ENCODE data around the gene ZNF205.
A peak's percentile ranks its signal among the peaks of the same experiment; 100 is the strongest.
"Not testable (repeated sequence)": the region's sequence is repeated elsewhere in the genome, so short reads cannot be mapped to it uniquely, and the experiment has no call there.

ZNF205 gene

DNA sequence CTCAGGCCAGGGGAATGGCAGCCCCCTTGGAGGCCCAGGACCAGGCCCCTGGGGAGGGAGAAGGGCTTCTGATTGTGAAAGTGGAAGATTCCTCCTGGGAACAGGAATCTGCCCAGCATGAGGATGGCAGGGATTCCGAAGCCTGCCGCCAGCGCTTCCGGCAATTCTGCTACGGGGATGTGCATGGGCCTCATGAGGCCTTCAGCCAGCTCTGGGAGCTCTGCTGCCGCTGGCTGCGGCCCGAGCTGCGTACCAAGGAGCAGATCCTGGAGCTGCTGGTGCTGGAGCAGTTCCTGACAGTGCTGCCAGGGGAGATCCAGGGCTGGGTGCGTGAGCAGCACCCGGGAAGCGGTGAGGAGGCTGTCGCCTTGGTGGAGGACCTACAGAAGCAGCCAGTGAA is 24.9 kb downstream of the ZNF205 start:
- Histone ChIP-seq H3K4me3 (ENCODE audit: insufficient read depth in 1 of 2, low read depth in 1 of 2, low read length in 2 of 2) (no peak overlapping the region), H3K4me2 (ENCODE audit: low read length, poor library complexity, severe bottlenecking) (no peak overlapping the region), H3K36me3 (ENCODE audit: control insufficient read depth in 1 of 2, insufficient read depth in 2 of 2, low read depth in 1 of 2, low read length in 2 of 2) (peaks cover 38 to 43% of the 10 kb centered on the region in 2 experiments), H3K23ac (ENCODE audit: low read length in 2 of 2) (no peak overlapping the region), H2BK15ac (ENCODE audit: low read depth, poor library complexity, severe bottlenecking) (peak overlapping the region; percentile 57), H3K79me1 (replicated peaks; ENCODE audit: low read length, poor library complexity, severe bottlenecking) (peaks cover 14% of the 10 kb centered on the region), H3K4ac (ENCODE audit: low read depth in 1 of 2, low read length in 2 of 2) (no peak overlapping the region), H2AK5ac (ENCODE audit: low read length, severe bottlenecking) (peak overlapping the region; percentile 11), H4K8ac (ENCODE audit: low read length) (no peak overlapping the region), H3K14ac (ENCODE audit: low read length in 2 of 2) (no peak overlapping the region), H3K27me3 (ENCODE audit: control insufficient read depth in 1 of 2, insufficient read depth in 1 of 2, low read length in 2 of 2) (no peaks in the 10 kb centered on the region), H2BK12ac (ENCODE audit: low read length in 2 of 2) (no peak overlapping the region), H2BK120ac (ENCODE audit: low read depth, low read length) (no peak overlapping the region), H4K91ac (ENCODE audit: low read length) (no peak overlapping the region), H2BK5ac (ENCODE audit: low read depth, low read length, poor library complexity, severe bottlenecking) (no peak overlapping the region), H3K27ac (ENCODE audit: low read length, poor library complexity, severe bottlenecking) (no peak overlapping the region), H3K9ac (ENCODE audit: low read length) (peak overlapping the region; percentile 26), H3K9me3 (ENCODE audit: control insufficient read depth, low read length) (no peaks in the 10 kb centered on the region), H2AFZ (ENCODE audit: low read depth, low read length) (no peak overlapping the region), H3K4me1 (ENCODE audit: control insufficient read depth, insufficient read depth, low read depth, low read length) (peaks cover 9% of the 10 kb centered on the region), H3K18ac (ENCODE audit: low read depth in 1 of 2, low read length in 2 of 2) (no peak overlapping the region)
- WGBS, result 97% methylated on average over 13 of the region's 13 CpGs
- DNase-seq, result no peak

DNA sequence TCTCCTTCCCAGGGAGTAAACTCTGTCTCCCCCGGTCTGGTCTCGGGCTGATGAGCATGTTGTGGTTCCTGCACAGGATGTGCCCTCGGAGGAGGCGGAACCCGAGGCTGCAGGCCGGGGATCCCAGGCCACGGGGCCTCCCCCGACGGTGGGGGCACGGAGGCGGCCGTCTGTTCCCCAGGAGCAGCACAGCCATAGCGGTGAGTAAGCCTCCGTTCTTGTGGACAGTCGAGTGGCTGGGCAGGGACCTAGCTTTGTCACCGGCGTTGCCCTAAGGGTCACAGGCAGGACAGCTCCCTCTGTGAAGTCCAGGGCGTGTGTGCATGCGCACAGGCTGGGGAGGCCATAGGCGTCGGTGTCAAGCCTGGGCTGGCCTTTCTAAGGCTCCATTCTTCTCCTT is 26.0 kb downstream of the ZNF205 start:
- Histone ChIP-seq H3K4ac (ENCODE audit: low read depth in 1 of 2, low read length in 2 of 2) (no peak overlapping the region), H3K14ac (ENCODE audit: low read length in 2 of 2) (no peak overlapping the region), H2AK5ac (ENCODE audit: low read length, severe bottlenecking) (no peak overlapping the region), H2AFZ (ENCODE audit: low read depth, low read length) (no peak overlapping the region), H3K36me3 (ENCODE audit: control insufficient read depth in 1 of 2, insufficient read depth in 2 of 2, low read depth in 1 of 2, low read length in 2 of 2) (peaks cover 40 to 54% of the 10 kb centered on the region in 2 experiments), H3K9me3 (ENCODE audit: control insufficient read depth, low read length) (no peaks in the 10 kb centered on the region), H3K4me1 (ENCODE audit: control insufficient read depth, insufficient read depth, low read depth, low read length) (peaks cover 11% of the 10 kb centered on the region), H3K27me3 (ENCODE audit: control insufficient read depth in 1 of 2, insufficient read depth in 1 of 2, low read length in 2 of 2) (no peaks in the 10 kb centered on the region), H3K4me3 (ENCODE audit: insufficient read depth in 1 of 2, low read depth in 1 of 2, low read length in 2 of 2) (no peak overlapping the region), H4K91ac (ENCODE audit: low read length) (no peak overlapping the region), H2BK5ac (ENCODE audit: low read depth, low read length, poor library complexity, severe bottlenecking) (no peak overlapping the region), H3K4me2 (ENCODE audit: low read length, poor library complexity, severe bottlenecking) (no peak overlapping the region), H3K9ac (ENCODE audit: low read length) (no peak overlapping the region), H4K8ac (ENCODE audit: low read length) (no peak overlapping the region), H2BK120ac (ENCODE audit: low read depth, low read length) (no peak overlapping the region), H3K79me1 (replicated peaks; ENCODE audit: low read length, poor library complexity, severe bottlenecking) (peaks cover 14% of the 10 kb centered on the region), H3K23ac (ENCODE audit: low read length in 2 of 2) (no peak overlapping the region), H2BK15ac (ENCODE audit: low read depth, poor library complexity, severe bottlenecking) (no peak overlapping the region), H3K27ac (ENCODE audit: low read length, poor library complexity, severe bottlenecking) (no peak overlapping the region), H2BK12ac (ENCODE audit: low read length in 2 of 2) (no peak overlapping the region), H3K18ac (ENCODE audit: low read depth in 1 of 2, low read length in 2 of 2) (no peak overlapping the region)
- 94% methylated on average over 21 of the region's 21 CpGs for WGBS
- DNase-seq, result no peak

DNA sequence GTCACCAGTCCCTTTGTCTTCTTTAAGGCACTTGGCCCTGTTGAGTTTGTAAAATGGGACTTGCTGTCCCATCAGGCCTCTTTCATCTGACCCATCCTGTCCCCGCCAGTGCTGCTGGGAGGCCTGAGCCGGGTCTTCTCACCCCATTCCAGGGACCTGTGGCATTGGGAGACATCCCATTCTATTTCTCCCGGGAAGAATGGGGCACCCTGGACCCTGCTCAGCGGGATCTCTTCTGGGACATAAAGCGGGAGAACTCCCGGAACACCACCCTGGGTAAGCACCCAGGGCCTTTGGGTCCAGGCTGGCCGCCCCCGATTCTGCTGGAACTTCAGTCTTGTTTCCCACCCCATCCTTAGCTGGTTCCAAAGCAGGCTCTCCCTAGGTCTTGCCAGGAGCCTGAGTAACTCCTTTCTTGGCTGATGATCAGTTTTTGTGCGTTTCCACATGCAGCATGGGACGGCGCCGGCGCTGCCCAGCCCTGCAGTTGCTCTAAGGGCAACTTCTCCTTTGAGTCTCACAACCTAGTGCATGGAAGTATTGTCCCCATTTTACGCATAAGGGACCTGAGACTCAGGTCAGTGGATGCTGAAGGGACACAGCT is 26.5 kb downstream of the ZNF205 start:
- no peak overlapping the region for H3K4me3 ChIP-seq (ENCODE audit: insufficient read depth in 1 of 2, low read depth in 1 of 2, low read length in 2 of 2)
- H3K27ac ChIP-seq (ENCODE audit: low read length, poor library complexity, severe bottlenecking), result no peak overlapping the region
- peaks cover 40 to 56% of the 10 kb centered on the region in 2 experiments for H3K36me3 ChIP-seq (ENCODE audit: control insufficient read depth in 1 of 2, insufficient read depth in 2 of 2, low read depth in 1 of 2, low read length in 2 of 2)
- no peak overlapping the region for H3K4me2 ChIP-seq (ENCODE audit: low read length, poor library complexity, severe bottlenecking)
- no peak for DNase-seq
- no peak overlapping the region for H2AFZ ChIP-seq (ENCODE audit: low read depth, low read length)
- H4K91ac ChIP-seq (ENCODE audit: low read length), result no peak overlapping the region
- H3K14ac ChIP-seq (ENCODE audit: low read length in 2 of 2), result no peak overlapping the region
- H2AK5ac ChIP-seq (ENCODE audit: low read length, severe bottlenecking), result no peak overlapping the region
- peaks cover 14% of the 10 kb centered on the region for H3K79me1 ChIP-seq (replicated peaks; ENCODE audit: low read length, poor library complexity, severe bottlenecking)
- H4K8ac ChIP-seq (ENCODE audit: low read length), result no peak overlapping the region
- no peak overlapping the region for H3K23ac ChIP-seq (ENCODE audit: low read length in 2 of 2)
- no peak overlapping the region for H2BK12ac ChIP-seq (ENCODE audit: low read length in 2 of 2)
- H3K9me3 ChIP-seq (ENCODE audit: control insufficient read depth, low read length), result no peaks in the 10 kb centered on the region
- peak overlapping the region; percentile 22 for H3K9ac ChIP-seq (ENCODE audit: low read length)
- 91% methylated on average over 14 of the region's 14 CpGs for WGBS
- no peak overlapping the region for H2BK120ac ChIP-seq (ENCODE audit: low read depth, low read length)
- H2BK15ac ChIP-seq (ENCODE audit: low read depth, poor library complexity, severe bottlenecking), result no peak overlapping the region
- no peak overlapping the region for H3K18ac ChIP-seq (ENCODE audit: low read depth in 1 of 2, low read length in 2 of 2)
- H2BK5ac ChIP-seq (ENCODE audit: low read depth, low read length, poor library complexity, severe bottlenecking), result no peak overlapping the region
- H3K27me3 ChIP-seq (ENCODE audit: control insufficient read depth in 1 of 2, insufficient read depth in 1 of 2, low read length in 2 of 2), result no peaks in the 10 kb centered on the region
- no peak overlapping the region for H3K4ac ChIP-seq (ENCODE audit: low read depth in 1 of 2, low read length in 2 of 2)
- H3K4me1 ChIP-seq (ENCODE audit: control insufficient read depth, insufficient read depth, low read depth, low read length), result peaks cover 13% of the 10 kb centered on the region

DNA sequence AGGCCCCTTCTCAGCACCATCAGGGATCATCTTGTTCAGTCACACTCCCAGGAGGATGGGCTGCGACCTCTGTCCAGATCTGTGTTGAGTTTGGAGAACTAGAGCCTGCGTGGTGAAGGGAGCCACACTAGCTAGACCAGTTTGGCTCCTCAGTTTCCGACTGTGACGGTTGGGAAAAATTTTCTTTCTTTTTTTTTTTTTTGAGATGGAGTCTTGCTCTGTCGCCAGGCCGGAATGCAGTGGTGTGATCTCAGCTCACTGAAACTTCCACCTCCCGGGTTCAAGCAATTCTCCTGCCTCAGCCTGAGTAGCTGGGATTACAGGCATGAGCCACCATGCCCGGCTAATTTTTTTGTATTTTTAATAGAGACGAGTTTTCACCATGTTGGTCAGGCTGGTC is 27.2 kb downstream of the ZNF205 start:
- not testable (repeated sequence) for H2BK120ac ChIP-seq (ENCODE audit: low read depth, low read length); H4K8ac ChIP-seq (ENCODE audit: low read length); DNase-seq; H3K18ac ChIP-seq (ENCODE audit: low read depth in 1 of 2, low read length in 2 of 2); H3K14ac ChIP-seq (ENCODE audit: low read length in 2 of 2); H4K91ac ChIP-seq (ENCODE audit: low read length); H3K9me3 ChIP-seq (ENCODE audit: control insufficient read depth, low read length); H2AFZ ChIP-seq (ENCODE audit: low read depth, low read length); H3K4me2 ChIP-seq (ENCODE audit: low read length, poor library complexity, severe bottlenecking); H3K23ac ChIP-seq (ENCODE audit: low read length in 2 of 2); H3K4me3 ChIP-seq (ENCODE audit: insufficient read depth in 1 of 2, low read depth in 1 of 2, low read length in 2 of 2); H2BK5ac ChIP-seq (ENCODE audit: low read depth, low read length, poor library complexity, severe bottlenecking); H3K4ac ChIP-seq (ENCODE audit: low read depth in 1 of 2, low read length in 2 of 2); H3K27me3 ChIP-seq (ENCODE audit: control insufficient read depth in 1 of 2, insufficient read depth in 1 of 2, low read length in 2 of 2); H2BK15ac ChIP-seq (ENCODE audit: low read depth, poor library complexity, severe bottlenecking); H2AK5ac ChIP-seq (ENCODE audit: low read length, severe bottlenecking); H2BK12ac ChIP-seq (ENCODE audit: low read length in 2 of 2)
- peaks cover 40 to 56% of the 10 kb centered on the region in 2 experiments for H3K36me3 ChIP-seq (ENCODE audit: control insufficient read depth in 1 of 2, insufficient read depth in 2 of 2, low read depth in 1 of 2, low read length in 2 of 2)
- H3K4me1 ChIP-seq (ENCODE audit: control insufficient read depth, insufficient read depth, low read depth, low read length), result peaks cover 19% of the 10 kb centered on the region
- H3K27ac ChIP-seq (ENCODE audit: low read length, poor library complexity, severe bottlenecking), result peak overlapping the region; percentile 20
- H3K79me1 ChIP-seq (replicated peaks; ENCODE audit: low read length, poor library complexity, severe bottlenecking), result peaks cover 14% of the 10 kb centered on the region
- 81% methylated on average over 9 of the region's 9 CpGs for WGBS
- peak overlapping the region; percentile 22 for H3K9ac ChIP-seq (ENCODE audit: low read length)
